Astrocyte (in vitro differentiated cells and primary cell): Measurements from ENCODE around the gene FXYD4.

Experiments used
- CTCF ChIP-seq: IDR thresholded peaks from 2 replicates; pipeline ENCODE4 v1.5.1; 2011; ENCODE audit warnings: low read depth, mild to moderate bottlenecking, inconsistent platforms, low read length, moderate library complexity; ENCODE audit not compliant: insufficient read depth
- EZH2 ChIP-seq: IDR thresholded peaks from 2 replicates; pipeline ENCODE4 v1.6.1; 2012; ENCODE audit warnings: mild to moderate bottlenecking, low read length, inconsistent platforms; ENCODE audit not compliant: insufficient read depth

DNA sequence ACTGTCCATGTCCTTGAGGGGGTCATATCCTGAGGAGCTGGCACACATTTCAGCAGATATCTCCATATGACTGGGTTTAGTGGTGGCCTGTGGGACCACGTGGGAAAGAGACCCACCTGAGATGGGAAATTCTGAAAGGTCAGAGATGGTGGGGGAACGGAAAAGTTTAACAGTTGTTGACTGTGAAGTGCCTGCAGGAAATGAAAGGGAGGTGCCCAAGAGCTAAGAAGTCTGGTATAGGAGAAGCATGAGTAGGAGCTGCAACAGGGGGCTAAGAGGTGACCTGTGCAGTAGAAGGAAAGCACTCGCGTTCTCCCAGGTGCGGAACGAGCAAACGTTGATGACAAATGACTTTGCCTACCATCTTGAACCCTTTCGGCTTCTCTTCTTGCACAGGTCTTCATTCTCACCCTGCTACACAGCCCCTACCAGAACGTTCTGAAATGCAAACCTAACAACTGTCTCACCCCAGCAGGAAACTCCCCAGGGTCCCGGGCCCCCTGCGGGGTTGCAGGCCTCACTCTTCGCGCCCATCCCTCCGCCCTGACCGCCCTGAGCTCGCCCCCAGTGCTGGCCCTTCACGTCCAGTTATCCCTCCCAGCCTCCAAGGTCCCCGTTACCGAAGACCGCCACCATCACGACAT lies 9.8 kb upstream of the FXYD4 start:
- TF ChIP-seq EZH2 (no peak), CTCF (no peak)
